ENCODE data around the gene TBCC. TPM values are rescaled to one million over a fixed set of nuclear protein-coding genes. Genes with fewer than 3 reads are reported as not detected.

TBCC gene
- total and polyA plus RNA-seq, 2 of the 8 experiments (the other 6 are each of a cell fraction or from before 2014, with no cell fraction given) = 22.7 to 25.5 TPM

- Histone ChIP-seq H3K79me1 (ENCODE audit: low read depth, low read length) (no peaks in the 10 kb centered on the region), H2BK12ac (ENCODE audit: low read depth, low read length) (no peak overlapping the region; the same call in 1 of the 2 replicates), H3K14ac (ENCODE audit: insufficient read length) (no peak overlapping the region), H3K9ac (replicated peaks in 1 of 4; ENCODE audit: extremely low read depth in 1 of 4, low read depth in 3 of 4, low read length in 3 of 4) (peak overlapping the region; percentile 95 to 100 (median 98)), H3K4me2 (ENCODE audit: insufficient read depth in 1 of 2, low read depth in 2 of 2, low read length in 2 of 2) (peak overlapping the region; percentile 69 to 72), H3K9me3 (ENCODE audit: insufficient read depth in 2 of 2, low read depth in 1 of 2, low read length in 1 of 2) (no peaks in the 10 kb centered on the region), H3K23ac (ENCODE audit: insufficient read length) (no peak overlapping the region), H3K4me1 (replicated peaks in 1 of 4; ENCODE audit: control insufficient read depth in 3 of 4, insufficient read depth in 4 of 4, low read length in 3 of 4) (peaks cover 0 to 9% (median under 1%) of the 10 kb centered on the region in 4 experiments; a peak in 3 of 7 replicates), H2BK15ac (ENCODE audit: low read length) (no peak overlapping the region), H3K18ac (ENCODE audit: extremely low read depth, low read length) (peak overlapping the region; percentile 93), H2BK120ac (replicated peaks; ENCODE audit: low read depth, low read length) (peak overlapping the region; percentile 52), H3K36me3 (ENCODE audit: control insufficient read depth in 2 of 4, insufficient read depth in 4 of 4, low read length in 3 of 4) (peaks cover 0 to under 1% (median 0%) of the 10 kb centered on the region in 4 experiments; a peak in 1 of 8 replicates), H2AFZ (ENCODE audit: low read length) (no peak overlapping the region), H2BK20ac (ENCODE audit: low read length) (no peak overlapping the region), H4K91ac (replicated peaks; ENCODE audit: insufficient read length, low read length) (peak overlapping the region; percentile 93), H3K56ac (replicated peaks; ENCODE audit: insufficient read length, low read depth, low read length) (peak overlapping the region; percentile 98), H3K27me3 (replicated peaks in 1 of 4; ENCODE audit: control insufficient read depth in 3 of 4, extremely low read depth in 1 of 4, insufficient read depth in 3 of 4, low read length in 3 of 4) (no peaks in the 10 kb centered on the region), H3K4ac (replicated peaks; ENCODE audit: insufficient read length, low read depth, low read length) (peak overlapping the region; percentile 69), H2AK5ac (ENCODE audit: low read depth, low read length) (no peak overlapping the region; the same call in 1 of the 2 replicates), H2BK5ac (ENCODE audit: low read depth, low read length) (peak overlapping the region; percentile 95), H4K5ac (ENCODE audit: insufficient read length, low read depth, low read length) (peak overlapping the region; percentile 91), H3K79me2 (ENCODE audit: control insufficient read depth in 1 of 2, insufficient read depth in 2 of 2, low read length in 2 of 2) (peaks cover 9 to 53% of the 10 kb centered on the region in 2 experiments; a peak in 3 of 4 replicates), H3K27ac (ENCODE audit: low read depth, low read length) (peak overlapping the region; percentile 98), H3K23me2 (ENCODE audit: low read depth, low read length) (no peaks in the 10 kb centered on the region; the same call in 1 of the 2 replicates), H3K4me3 (ENCODE audit: extremely low read depth in 1 of 4, insufficient read depth in 2 of 4, low read depth in 3 of 4, low read length in 4 of 4) (peak overlapping the region; percentile 82 to 96 (median 88)), H4K20me1 (replicated peaks in 1 of 2; ENCODE audit: control insufficient read depth in 1 of 2, insufficient read depth in 2 of 2, low read length in 2 of 2) (peaks cover 0 to 4% of the 10 kb centered on the region in 2 experiments), H4K8ac (ENCODE audit: extremely low read depth, insufficient read depth, low read length) (peak overlapping the region; percentile 100)
- ChIA-PET CTCF (ENCODE audit: partially characterized antibody) (no interaction called here), POLR2A (ENCODE audit: partially characterized antibody) (interaction anchor here (0.6 to 13.8 kb wide), 24 partner anchors 8 to 568 kb away, joined by 3 to 277 read pairs (median 3); partner anchors contain the start of genes PPP2R5D, RPL7L1, TBCC and UBR2)
- FAIRE-seq (no peak), DNase-seq (ENCODE audit: low read depth in 1 of 2, low spot score in 2 of 2) (peak in 1 of 2 experiments; percentile 80)
- WGBS, 2 experiments (ENCODE audit: extremely low coverage in 1 of 2, insufficient coverage in 1 of 2, insufficient read length in 1 of 2, insufficient replicate concordance in 2 of 2, low coverage in 1 of 2, low lambda C conversion rate in 2 of 2, missing lambda C conversion rate in 1 of 2) = 3% methylated on average over 62 of the region's 79 CpGs; no CpG with 5 or more reads in 1 of the 2 experiments
- TF ChIP-seq TAF7 (optimal IDR thresholded peaks at IDR 0.05; ENCODE audit: borderline replicate concordance, low read depth, low read length) (peak; percentile 90), PHF8 (conservative IDR thresholded peaks at IDR 0.05; ENCODE audit: low read depth, low read length) (peak; percentile 79), BCL11A (IDR thresholded peaks at IDR 0.05; ENCODE audit: low read depth in 2 of 2, low read length in 2 of 2) (no peak), POLR2AphosphoS5 (IDR thresholded peaks at IDR 0.05; ENCODE audit: low read depth, low read length) (peak; percentile 59), SP4 (IDR thresholded peaks at IDR 0.05; ENCODE audit: low read length) (peak; percentile 25; the same call in 1 of the 2 replicates), HDAC2 (IDR thresholded peaks at IDR 0.05; ENCODE audit: borderline replicate concordance in 1 of 2, low read depth in 2 of 2, low read length in 2 of 2) (no peak), CHD2 (IDR thresholded peaks at IDR 0.05; ENCODE audit: low read length) (0 out of 2 replicates have a peak, but pooled peaks have one; percentile 15), RBBP5 (IDR thresholded peaks at IDR 0.05; ENCODE audit: borderline replicate concordance, low read depth, low read length) (peak; percentile 95), SIN3A (conservative IDR thresholded peaks at IDR 0.05 in 1 of 2, IDR thresholded peaks at IDR 0.05 in 1 of 2; ENCODE audit: low read depth in 1 of 2, low read length in 2 of 2) (no peak)
- TF ChIP-seq, protein P1, sequence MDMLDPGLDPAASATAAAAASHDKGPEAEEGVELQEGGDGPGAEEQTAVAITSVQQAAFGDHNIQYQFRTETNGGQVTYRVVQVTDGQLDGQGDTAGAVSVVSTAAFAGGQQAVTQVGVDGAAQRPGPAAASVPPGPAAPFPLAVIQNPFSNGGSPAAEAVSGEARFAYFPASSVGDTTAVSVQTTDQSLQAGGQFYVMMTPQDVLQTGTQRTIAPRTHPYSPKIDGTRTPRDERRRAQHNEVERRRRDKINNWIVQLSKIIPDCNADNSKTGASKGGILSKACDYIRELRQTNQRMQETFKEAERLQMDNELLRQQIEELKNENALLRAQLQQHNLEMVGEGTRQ (IDR thresholded peaks at IDR 0.05; ENCODE audit: low read length) = no peak
These were observed 37.4 kb upstream of the TBCC start for GRCh38 chr6:42783177-42783875.
